PC-3 (cell line): Measurements from ENCODE around the gene REX1BD.

Experiments used
- CTCF ChIP-seq: fragments of 300-600 bp; sonication (generic); conservative IDR thresholded peaks from 2 replicates; pipeline ENCODE4 v1.5.1; 2017; ENCODE audit warnings: antibody characterized with exemption, low read depth, mild to moderate bottlenecking, low read length
- EZH2 ChIP-seq: fragments of 300-600 bp; sonication (generic); IDR thresholded peaks from one replicate; pipeline ENCODE4 v1.6.1; 2017; ENCODE audit warnings: antibody characterized with exemption, mild to moderate bottlenecking, low read length; ENCODE audit not compliant: unreplicated experiment
- EZH2phosphoT487 ChIP-seq: fragments of 300-600 bp; sonication (generic); IDR thresholded peaks from 2 replicates; pipeline ENCODE4 v1.6.1; 2018; ENCODE audit warnings: mild to moderate bottlenecking, antibody characterized with exemption, low read length, borderline replicate concordance

DNA sequence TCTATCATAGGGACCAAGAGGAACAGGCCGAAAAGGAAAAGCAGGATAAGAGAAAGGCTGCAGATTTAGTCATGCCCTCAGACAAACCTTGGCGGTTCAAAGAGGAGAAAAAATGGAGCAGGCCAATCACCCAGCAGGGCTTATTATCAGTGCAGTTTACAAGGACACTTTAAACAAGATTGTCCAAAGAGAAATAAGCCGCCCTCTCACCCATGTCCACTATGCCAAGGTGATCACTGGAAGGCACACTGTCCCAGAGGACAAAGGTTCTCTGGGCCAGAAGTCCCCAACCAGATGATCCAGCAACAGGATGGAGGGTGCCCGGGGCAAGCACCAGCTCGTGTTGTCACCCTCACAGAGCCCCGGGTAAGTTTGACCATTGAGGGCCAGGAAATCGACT lies 8.3 kb upstream of the REX1BD start:
- no peak for TF ChIP-seq CTCF
- no peak for TF ChIP-seq EZH2phosphoT487
- TF ChIP-seq EZH2 = no peak
